Measurements from ENCODE around the gene NUB1. TPM values are rescaled to one million over a fixed set of nuclear protein-coding genes. Genes with fewer than 3 reads are reported as not detected.

The NUB1 gene
- total and polyA plus RNA-seq, 2 experiments from 2014 or later: 30.6 to 34.3 TPM

DNA sequence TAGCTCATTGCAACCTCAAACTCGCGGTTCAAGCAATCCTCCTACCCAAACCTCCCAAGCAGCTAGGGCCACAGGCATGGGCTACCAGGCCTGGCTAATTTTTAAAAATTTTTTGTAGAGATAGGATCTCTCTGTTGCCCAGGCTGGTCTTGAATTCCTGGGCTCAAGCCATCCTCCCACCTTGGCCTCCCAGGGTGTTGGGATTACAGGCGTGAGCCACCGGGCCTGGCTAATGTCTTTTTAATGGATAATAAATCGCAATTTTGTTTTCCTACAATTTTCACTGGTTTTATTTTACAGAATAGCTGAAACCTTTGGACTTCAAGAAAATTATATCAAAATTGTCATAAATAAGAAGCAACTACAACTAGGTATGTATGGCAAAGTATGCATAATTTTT, 10.9 kb downstream of the NUB1 start:
- H3K4me3 ChIP-seq: no peak overlapping the region
- H3K9me3 ChIP-seq (ENCODE audit: low read depth): no peaks in the 10 kb centered on the region
- H3K27me3 ChIP-seq: no peaks in the 10 kb centered on the region
- peaks cover 3% of the 10 kb centered on the region for H3K4me1 ChIP-seq (ENCODE audit: low read depth)
- DNase-seq (ENCODE audit: low read depth in 1 of 2, low spot score in 1 of 2): no peak
- TF ChIP-seq, protein P1, sequence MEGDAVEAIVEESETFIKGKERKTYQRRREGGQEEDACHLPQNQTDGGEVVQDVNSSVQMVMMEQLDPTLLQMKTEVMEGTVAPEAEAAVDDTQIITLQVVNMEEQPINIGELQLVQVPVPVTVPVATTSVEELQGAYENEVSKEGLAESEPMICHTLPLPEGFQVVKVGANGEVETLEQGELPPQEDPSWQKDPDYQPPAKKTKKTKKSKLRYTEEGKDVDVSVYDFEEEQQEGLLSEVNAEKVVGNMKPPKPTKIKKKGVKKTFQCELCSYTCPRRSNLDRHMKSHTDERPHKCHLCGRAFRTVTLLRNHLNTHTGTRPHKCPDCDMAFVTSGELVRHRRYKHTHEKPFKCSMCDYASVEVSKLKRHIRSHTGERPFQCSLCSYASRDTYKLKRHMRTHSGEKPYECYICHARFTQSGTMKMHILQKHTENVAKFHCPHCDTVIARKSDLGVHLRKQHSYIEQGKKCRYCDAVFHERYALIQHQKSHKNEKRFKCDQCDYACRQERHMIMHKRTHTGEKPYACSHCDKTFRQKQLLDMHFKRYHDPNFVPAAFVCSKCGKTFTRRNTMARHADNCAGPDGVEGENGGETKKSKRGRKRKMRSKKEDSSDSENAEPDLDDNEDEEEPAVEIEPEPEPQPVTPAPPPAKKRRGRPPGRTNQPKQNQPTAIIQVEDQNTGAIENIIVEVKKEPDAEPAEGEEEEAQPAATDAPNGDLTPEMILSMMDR (IDR thresholded peaks at IDR 0.05; ENCODE audit: low read depth, low read length): no peak
- no peak overlapping the region for H3K27ac ChIP-seq
- peaks cover 60% of the 10 kb centered on the region for H3K36me3 ChIP-seq

DNA sequence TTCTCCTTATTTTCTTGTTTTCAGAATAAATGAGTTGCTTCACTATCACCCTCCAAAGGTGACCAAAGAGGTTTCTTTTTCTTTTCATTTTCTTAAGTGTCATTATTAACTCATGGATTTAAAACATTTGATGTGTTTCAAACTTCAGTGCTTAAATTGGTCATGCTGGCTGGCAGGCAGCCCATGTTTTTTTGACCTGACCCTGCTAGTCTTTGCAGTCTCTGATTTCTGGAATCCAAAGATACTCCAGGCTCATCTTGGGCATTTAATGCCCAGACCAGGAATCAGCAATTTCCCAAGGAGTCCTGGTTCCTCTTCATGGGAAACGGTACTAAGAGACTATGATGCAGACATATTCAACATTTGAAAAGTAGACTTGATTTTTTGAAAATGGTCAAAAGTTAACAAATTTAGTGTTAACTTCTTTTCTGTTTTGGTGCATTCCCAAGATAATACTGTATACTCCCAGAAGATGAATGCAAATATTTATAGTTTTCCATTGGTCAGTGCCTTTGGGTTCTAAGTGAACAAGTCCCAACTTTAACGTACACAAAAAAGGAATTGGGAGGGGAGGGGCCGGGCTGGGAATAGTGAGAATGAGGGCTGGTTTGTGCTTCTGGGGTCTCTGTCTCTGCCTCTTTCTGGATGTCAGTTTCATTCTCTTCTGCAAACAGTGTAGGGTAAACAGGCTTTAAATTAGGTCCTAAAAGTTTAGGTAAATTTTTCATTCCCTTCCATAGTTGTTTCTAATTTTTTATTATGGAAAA, 19.8 kb downstream of the NUB1 start:
- TF ChIP-seq, protein P1 (IDR thresholded peaks at IDR 0.05; ENCODE audit: low read depth, low read length): no peak
- H3K9me3 ChIP-seq (ENCODE audit: low read depth): no peaks in the 10 kb centered on the region

DNA sequence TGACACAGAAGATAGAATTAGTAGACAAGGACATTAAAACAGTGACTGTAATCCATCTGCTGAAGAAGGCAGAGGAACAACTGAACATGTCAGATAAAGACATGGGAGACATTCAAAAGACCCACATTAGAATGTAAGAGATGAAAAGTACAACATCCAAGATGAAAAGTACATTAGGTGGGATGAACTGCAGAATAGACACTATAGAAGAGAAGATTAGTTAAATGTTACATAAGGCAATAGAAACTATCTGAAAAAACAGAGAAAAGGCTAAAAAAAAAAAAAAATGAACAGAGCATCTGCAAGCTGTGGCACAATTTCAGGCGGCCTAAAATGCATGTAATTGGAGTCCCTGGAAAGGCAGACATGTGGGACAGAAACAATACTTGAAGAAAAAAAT, 21.6 kb downstream of the NUB1 start:
- TF ChIP-seq, protein P1 (IDR thresholded peaks at IDR 0.05; ENCODE audit: low read depth, low read length): no peak
- Histone ChIP-seq H3K9me3 (ENCODE audit: low read depth) (no peaks in the 10 kb centered on the region), H3K36me3 (peaks cover 23% of the 10 kb centered on the region), H3K4me1 (ENCODE audit: low read depth) (peaks cover 6% of the 10 kb centered on the region), H3K27me3 (no peaks in the 10 kb centered on the region), H3K27ac (no peak overlapping the region), H3K4me3 (no peak overlapping the region)
- no peak for DNase-seq (ENCODE audit: low read depth in 1 of 2, low spot score in 1 of 2)

More for the DNA sequence above, 19.8 kb downstream of the NUB1 start:
- no peaks in the 10 kb centered on the region for H3K27me3 ChIP-seq
- no peak overlapping the region for H3K27ac ChIP-seq
- H3K36me3 ChIP-seq: peaks cover 31% of the 10 kb centered on the region
- no peak overlapping the region for H3K4me3 ChIP-seq
- no peak for DNase-seq (ENCODE audit: low read depth in 1 of 2, low spot score in 1 of 2)
- H3K4me1 ChIP-seq (ENCODE audit: low read depth): peaks cover 6% of the 10 kb centered on the region

DNA sequence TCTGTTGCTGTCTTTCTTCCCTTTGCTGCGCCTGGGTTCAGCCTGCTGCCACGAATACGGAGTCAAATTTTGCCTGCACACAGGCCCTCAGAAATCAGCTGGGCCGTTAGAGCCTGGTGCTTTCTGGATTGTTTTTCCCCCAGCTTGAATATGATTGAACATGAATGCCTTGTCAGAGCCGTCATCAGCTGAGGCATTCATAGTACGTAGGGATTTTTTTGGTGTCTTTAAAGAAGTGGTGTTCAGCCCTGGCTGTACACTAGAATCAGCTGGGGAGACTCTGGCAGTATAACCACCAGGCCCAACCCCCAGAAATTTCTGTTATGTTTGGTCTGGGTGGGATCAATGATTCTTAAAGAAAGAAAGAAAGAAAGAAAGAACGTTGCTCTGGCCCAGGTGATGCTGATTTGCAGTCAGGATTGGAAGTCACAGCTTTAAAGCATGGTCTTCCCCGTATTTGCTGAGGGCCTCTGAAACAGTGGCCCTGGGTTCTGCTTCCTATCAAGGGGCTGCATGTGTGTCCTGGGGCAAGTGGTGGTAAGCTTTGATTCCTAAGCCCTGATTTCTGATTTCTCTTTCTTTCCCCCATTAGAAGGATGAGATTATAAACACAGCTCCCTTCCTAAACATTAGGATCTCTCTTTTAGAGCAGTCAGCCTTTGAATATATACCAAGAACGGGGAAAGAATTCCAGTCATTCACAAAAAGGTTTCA, 24.7 kb downstream of the NUB1 start:
- peak overlapping the region; percentile 75 for H3K27ac ChIP-seq
- peaks cover 19% of the 10 kb centered on the region for H3K36me3 ChIP-seq
- TF ChIP-seq, protein P1 (IDR thresholded peaks at IDR 0.05; ENCODE audit: low read depth, low read length): no peak

DNA sequence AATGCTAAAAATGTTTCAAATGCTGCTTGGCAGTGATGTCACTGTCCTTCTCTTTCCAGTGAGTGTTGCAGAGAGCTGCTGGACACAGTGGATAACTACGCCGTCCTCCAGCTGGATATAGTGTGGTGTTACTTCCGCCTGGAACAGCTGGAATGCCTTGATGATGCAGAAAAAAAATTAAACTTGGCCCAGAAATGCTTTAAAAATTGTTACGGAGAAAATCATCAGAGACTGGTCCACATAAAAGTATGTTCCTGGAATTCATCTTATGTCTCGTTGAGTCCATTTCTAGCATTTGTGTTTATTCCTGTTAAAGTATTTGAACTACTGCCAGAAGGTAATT, 25.2 kb downstream of the NUB1 start:
- no peak overlapping the region for H3K4me3 ChIP-seq
- peaks cover 6% of the 10 kb centered on the region for H3K4me1 ChIP-seq (ENCODE audit: low read depth)
- peak in 1 of 2 donors; percentile 85 for DNase-seq (ENCODE audit: low read depth in 1 of 2, low spot score in 1 of 2)
- H3K9me3 ChIP-seq (ENCODE audit: low read depth): no peaks in the 10 kb centered on the region
- peak overlapping the region; percentile 75 for H3K27ac ChIP-seq
- TF ChIP-seq, protein P1 (IDR thresholded peaks at IDR 0.05; ENCODE audit: low read depth, low read length): no peak
- H3K36me3 ChIP-seq: peaks cover 14% of the 10 kb centered on the region
- no peaks in the 10 kb centered on the region for H3K27me3 ChIP-seq

More for the DNA sequence above, 24.7 kb downstream of the NUB1 start:
- Histone ChIP-seq H3K27me3 (no peaks in the 10 kb centered on the region), H3K4me1 (ENCODE audit: low read depth) (peaks cover 6% of the 10 kb centered on the region), H3K9me3 (ENCODE audit: low read depth) (no peaks in the 10 kb centered on the region), H3K4me3 (no peak overlapping the region)
- DNase-seq (ENCODE audit: low read depth in 1 of 2, low spot score in 1 of 2): peak in 1 of 2 donors; percentile 19

Measured in cardiac muscle cell (in vitro differentiated cells and primary cell).